ENCODE measurements around the gene TCERG1L.

Gene TCERG1L

GRCh38 chr10:131072651-131073468, 238.7 kb downstream of the TCERG1L start:
- no peak for DNase-seq (ENCODE audit: insufficient read length, low spot score)
- no peak for TF ChIP-seq POLR2A (IDR thresholded peaks at IDR 0.05; ENCODE audit: low read depth, low read length)
- FAIRE-seq: no peak

- no peak for TF ChIP-seq POLR2A (IDR thresholded peaks at IDR 0.05; ENCODE audit: low read depth, low read length)
- FAIRE-seq: no peak
- DNase-seq (ENCODE audit: insufficient read length, low spot score): no peak
Observed at GRCh38 chr10:131071721-131072120, 239.8 kb downstream of the TCERG1L start.

DNA sequence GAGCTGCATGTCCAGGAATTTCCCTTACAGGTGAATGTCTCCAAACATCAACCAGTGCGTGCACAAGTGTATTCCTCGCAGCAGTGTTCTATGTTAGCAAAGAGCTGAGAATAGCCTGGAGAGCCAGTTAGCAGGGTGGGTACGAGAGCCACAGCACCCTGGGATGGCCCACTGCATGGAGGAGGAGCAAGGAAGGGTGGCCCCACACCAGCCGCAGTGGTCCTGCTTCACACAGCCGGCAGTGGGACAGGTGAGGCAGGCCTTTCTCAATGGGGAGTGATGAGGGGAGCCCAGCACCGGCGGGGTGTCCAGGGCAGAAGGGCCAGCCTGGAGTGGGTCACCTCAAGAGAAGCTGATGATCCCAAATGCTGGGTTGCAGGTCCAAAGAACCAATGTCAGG, 240.7 kb downstream of the TCERG1L start:
- DNase-seq (ENCODE audit: insufficient read length, low spot score) (no peak), FAIRE-seq (no peak)
- TF ChIP-seq POLR2A (IDR thresholded peaks at IDR 0.05; ENCODE audit: low read depth, low read length): no peak

DNA sequence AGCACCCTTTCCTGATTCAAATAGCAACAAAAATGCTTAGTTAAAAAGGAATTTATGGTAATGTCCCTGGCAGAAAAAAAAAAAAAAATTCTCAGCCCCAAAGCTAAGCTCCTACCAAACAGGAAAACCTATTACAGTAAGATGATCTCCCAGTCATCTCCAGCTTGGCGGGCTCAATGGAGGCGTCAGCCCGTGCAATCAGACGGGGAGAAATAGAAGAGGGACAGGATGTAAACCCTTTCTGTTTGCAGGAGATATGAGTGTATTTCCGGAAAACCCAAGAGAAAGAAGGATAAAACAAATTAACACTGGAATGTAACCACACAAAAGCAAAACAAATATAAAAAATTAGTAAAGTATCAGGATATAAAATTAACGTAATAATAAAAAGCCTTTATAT, 242.8 kb downstream of the TCERG1L start:
- TF ChIP-seq POLR2A (IDR thresholded peaks at IDR 0.05; ENCODE audit: low read depth, low read length): no peak
- FAIRE-seq (no peak), DNase-seq (ENCODE audit: insufficient read length, low spot score) (no peak)

DNA sequence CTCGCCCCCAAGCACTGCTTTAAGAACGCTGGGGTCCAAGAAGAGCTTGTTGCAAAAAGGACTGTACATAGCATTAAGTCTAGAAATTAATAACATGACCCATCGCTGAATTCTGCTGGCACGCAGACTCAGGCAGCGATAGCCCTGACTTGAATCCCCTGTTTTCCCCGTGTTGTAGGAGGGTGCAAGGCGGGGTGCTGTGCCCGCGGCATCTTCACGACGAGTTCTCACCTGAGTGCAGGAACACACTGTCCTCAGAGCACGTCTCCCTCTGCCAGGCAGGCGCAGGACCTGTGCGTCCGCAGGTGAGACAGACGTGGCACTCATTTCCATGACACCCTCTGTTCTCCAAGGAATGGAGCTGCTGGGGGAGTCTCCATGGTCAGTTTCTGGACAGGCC, 243.2 kb downstream of the TCERG1L start:
- FAIRE-seq (no peak), DNase-seq (ENCODE audit: insufficient read length, low spot score) (no peak)
- no peak for TF ChIP-seq POLR2A (IDR thresholded peaks at IDR 0.05; ENCODE audit: low read depth, low read length)

DNA sequence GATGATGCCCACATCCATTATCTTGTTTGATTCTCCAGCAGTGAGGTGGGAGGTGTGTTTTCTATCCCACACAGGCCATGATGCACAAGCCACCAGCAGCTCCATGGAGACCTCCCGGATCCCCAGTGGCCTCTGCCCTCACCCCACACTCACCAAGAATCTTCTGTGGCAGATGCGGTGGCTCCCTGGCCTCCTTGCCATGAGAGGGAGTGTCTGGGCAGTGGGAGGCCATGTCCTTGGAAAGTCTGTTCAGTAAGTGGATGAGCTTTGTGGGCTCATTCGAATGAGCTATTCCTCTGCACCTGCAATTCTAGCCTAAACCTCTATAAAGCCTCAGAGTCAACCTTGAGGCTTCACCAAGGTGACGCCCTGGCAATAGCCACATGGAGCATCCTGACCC, 243.8 kb downstream of the TCERG1L start:
- TF ChIP-seq POLR2A (IDR thresholded peaks at IDR 0.05; ENCODE audit: low read depth, low read length): no peak
- DNase-seq (ENCODE audit: insufficient read length, low spot score) (no peak), FAIRE-seq (no peak)

DNA sequence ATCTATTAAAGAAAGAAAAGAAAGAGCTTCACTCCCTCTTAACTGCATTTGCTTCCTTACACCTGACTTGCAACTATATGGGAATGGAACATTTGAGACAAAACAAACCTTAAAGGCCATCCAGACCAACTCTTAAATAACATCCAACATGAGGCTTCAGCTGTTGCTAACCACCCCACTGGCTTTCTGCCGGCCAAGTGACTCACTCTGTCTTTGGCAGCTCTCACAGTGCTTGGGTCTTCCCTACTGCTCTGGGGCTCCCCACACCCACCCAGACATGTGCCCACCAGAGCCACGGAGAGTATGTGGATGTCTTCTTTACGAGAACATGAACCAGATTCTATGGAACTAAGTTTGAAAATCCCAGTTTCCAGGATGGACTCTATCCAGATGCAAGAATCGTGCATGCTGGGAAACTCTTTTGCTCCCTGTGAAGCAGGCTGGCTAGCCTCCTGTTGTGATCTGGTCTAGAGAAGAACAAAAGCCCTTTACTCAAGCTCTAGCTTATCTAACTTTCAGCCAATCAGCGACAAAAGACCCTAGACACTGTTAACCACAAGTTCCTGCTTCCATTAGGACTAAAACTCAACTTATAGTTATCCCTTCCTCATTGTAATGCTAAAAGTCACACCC, 245.7 kb downstream of the TCERG1L start:
- no peak for DNase-seq (ENCODE audit: insufficient read length, low spot score)
- FAIRE-seq: no peak
- TF ChIP-seq POLR2A (IDR thresholded peaks at IDR 0.05; ENCODE audit: low read depth, low read length): no peak

DNA sequence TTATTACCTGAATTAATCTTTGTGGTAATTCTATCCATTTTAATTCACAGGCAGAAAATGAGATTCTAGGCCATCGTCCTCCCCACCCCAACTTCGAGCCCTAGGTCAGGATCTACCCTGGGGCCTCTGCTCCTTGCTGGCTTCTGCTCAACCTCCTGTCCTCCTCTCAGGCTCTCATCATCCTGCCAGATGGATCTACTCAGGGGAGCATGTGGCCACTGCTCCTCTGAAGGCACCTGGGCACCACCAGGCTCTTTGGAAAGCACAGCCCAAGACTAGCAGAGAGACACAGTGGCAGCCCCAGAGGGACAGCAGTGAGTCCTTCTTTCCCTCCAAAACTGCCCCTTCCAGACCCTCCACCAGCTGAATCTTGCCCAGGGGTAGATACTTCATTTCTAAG, 248.2 kb downstream of the TCERG1L start:
- TF ChIP-seq POLR2A (IDR thresholded peaks at IDR 0.05; ENCODE audit: low read depth, low read length): no peak
- DNase-seq (ENCODE audit: insufficient read length, low spot score): no peak
- FAIRE-seq: no peak

DNA sequence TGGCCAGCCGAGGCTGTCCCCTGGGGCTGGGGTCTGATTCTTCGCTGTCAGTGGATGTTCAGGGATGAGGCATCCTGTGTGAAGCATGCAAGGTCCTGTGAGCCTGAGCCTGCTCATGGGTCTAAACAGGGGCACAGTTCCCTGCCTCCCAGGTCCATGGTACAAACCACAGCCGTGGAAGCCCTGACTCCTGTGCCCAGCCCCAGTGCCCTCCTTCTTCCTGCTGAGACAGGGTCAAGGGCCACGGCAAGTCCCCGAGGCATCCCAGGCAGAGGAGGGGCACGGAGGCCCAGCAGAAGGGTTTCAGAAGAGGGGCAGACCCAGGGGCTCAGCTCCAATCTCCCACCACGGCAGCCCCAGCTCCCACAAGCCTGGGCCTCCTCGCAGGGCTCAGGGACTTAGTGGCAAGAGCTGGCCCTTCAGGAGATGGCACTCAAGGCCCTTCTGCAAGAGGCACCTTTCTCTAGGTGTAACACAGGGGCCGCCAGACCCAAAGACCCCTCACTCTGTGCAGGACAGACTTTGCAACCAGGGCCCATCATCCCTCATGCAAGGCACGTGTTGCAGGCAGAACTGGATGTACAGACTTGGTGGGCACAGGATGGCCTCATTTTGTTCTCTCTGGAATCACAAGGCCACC, 248.8 kb downstream of the TCERG1L start:
- TF ChIP-seq POLR2A (IDR thresholded peaks at IDR 0.05; ENCODE audit: low read depth, low read length): no peak
- DNase-seq (ENCODE audit: insufficient read length, low spot score) (no peak), FAIRE-seq (no peak)

- FAIRE-seq (no peak), DNase-seq (ENCODE audit: insufficient read length, low spot score) (no peak)
- TF ChIP-seq POLR2A (IDR thresholded peaks at IDR 0.05; ENCODE audit: low read depth, low read length): no peak
Observed at GRCh38 chr10:131061216-131061615, 250.3 kb downstream of the TCERG1L start.

DNA sequence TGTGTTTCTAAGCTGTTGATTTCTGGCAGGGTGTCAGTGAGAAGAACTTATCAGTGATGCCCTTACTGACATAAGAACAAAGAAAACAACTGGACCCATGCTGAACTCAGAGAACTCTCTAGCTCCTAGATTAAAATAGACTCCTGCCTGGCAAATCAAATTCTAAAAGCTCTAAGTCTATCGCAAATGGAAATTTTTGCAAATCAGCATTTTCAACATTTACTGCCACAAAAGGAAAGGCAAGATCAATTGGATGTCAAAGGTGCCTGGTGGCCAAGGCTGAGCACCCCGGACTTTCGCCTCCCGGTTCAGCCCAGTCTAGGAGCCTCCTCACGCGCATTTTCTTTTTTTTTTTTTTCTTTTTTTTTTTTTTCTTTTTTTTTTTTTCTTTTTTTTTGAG, 251.6 kb downstream of the TCERG1L start:
- TF ChIP-seq POLR2A (IDR thresholded peaks at IDR 0.05; ENCODE audit: low read depth, low read length): no peak
- DNase-seq (ENCODE audit: insufficient read length, low spot score) (no peak), FAIRE-seq (no peak)

DNA sequence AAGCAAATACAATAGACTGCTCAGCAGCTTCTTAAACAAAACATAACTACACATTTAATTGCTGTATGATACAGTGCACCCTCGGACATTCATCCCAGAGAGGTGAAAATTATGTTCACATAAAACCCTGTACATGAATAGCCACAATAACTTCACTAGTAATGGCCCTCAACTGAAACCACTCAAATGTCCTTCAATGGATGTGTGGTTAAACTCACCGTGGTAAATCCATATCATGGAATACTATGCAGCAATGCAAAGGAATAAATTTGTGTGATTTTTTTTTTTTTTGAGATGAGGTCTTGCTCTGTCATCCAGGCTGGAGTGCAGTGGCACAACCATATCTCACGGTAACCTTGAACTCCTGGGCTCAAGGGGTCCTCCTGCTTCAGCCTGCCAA, 252.7 kb downstream of the TCERG1L start:
- TF ChIP-seq POLR2A (IDR thresholded peaks at IDR 0.05; ENCODE audit: low read depth, low read length): no peak
- no peak for FAIRE-seq
- DNase-seq (ENCODE audit: insufficient read length, low spot score): no peak

- TF ChIP-seq POLR2A (IDR thresholded peaks at IDR 0.05; ENCODE audit: low read depth, low read length): no peak
- no peak for FAIRE-seq
- no peak for DNase-seq (ENCODE audit: insufficient read length, low spot score)
Observed at GRCh38 chr10:131056781-131057180, 254.7 kb downstream of the TCERG1L start.

DNA sequence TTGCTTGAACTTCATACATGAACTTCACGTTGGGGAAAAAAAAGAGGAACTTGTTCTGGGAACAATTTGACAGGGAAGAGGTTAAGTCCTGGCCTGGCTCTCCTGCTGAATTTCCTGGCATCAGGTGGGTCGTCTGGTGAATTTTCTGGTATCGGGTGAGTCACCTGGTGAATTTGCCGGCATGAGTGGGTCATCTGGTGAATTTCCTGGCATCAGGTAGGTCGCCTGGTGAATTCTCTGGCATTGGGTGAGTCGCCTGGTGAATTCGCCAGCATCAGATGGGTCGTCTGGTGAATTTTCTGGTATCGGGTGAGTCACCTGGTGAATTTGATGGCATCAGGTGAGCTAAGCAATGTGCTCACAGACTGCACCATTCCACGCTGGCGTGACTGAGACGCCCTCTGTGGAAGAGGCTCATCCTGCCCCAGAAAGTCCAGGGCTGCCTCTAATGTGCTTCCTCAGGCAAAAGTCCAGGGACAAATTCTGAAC, 255.4 kb downstream of the TCERG1L start:
- DNase-seq (ENCODE audit: insufficient read length, low spot score): no peak
- TF ChIP-seq POLR2A (IDR thresholded peaks at IDR 0.05; ENCODE audit: low read depth, low read length): no peak
- FAIRE-seq: no peak
